ENCODE measurements around the gene TUBAL3. TPM values are rescaled to one million over a fixed set of nuclear protein-coding genes. Genes with fewer than 3 reads are reported as not detected.
"Not testable (repeated sequence)": the region's sequence is repeated elsewhere in the genome, so short reads cannot be mapped to it uniquely, and the experiment has no call there.

TUBAL3 gene
- total RNA-seq, 1 donor from 2014 or later, result not detected

GRCh38 chr10:5385224-5385623, 19.4 kb downstream of the TUBAL3 start:
- no peak for TF ChIP-seq CTCF (IDR thresholded peaks at IDR 0.05; ENCODE audit: partially characterized antibody, unreplicated experiment)
- no peak overlapping the region for H3K27ac Mint-ChIP-seq (ENCODE audit: unreplicated experiment)

GRCh38 chr10:5381187-5381586, 23.4 kb downstream of the TUBAL3 start:
- no peak overlapping the region for H3K27ac Mint-ChIP-seq (ENCODE audit: unreplicated experiment)
- no peak for DNase-seq
- peaks cover 3% of the 10 kb centered on the region for H3K36me3 Mint-ChIP-seq (ENCODE audit: unreplicated experiment)
- H3K4me1 Mint-ChIP-seq (ENCODE audit: low read depth, unreplicated experiment), result no peaks in the 10 kb centered on the region
- H3K9me3 Mint-ChIP-seq (ENCODE audit: unreplicated experiment), result peaks cover 2% of the 10 kb centered on the region
- no peak for TF ChIP-seq CTCF (IDR thresholded peaks at IDR 0.05; ENCODE audit: partially characterized antibody, unreplicated experiment)
- H3K27me3 Mint-ChIP-seq (ENCODE audit: unreplicated experiment), result no peaks in the 10 kb centered on the region
- no peak overlapping the region for H3K4me3 Mint-ChIP-seq (ENCODE audit: unreplicated experiment)

More at GRCh38 chr10:5385224-5385623, 19.4 kb downstream of the TUBAL3 start:
- H3K4me3 Mint-ChIP-seq (ENCODE audit: unreplicated experiment), result no peak overlapping the region
- DNase-seq, result no peak
- no peaks in the 10 kb centered on the region for H3K4me1 Mint-ChIP-seq (ENCODE audit: low read depth, unreplicated experiment)
- no peaks in the 10 kb centered on the region for H3K27me3 Mint-ChIP-seq (ENCODE audit: unreplicated experiment)
- peaks cover 13% of the 10 kb centered on the region for H3K36me3 Mint-ChIP-seq (ENCODE audit: unreplicated experiment)
- H3K9me3 Mint-ChIP-seq (ENCODE audit: unreplicated experiment), result no peaks in the 10 kb centered on the region

- not testable (repeated sequence) for DNase-seq; H3K27ac Mint-ChIP-seq (ENCODE audit: unreplicated experiment); H3K36me3 Mint-ChIP-seq (ENCODE audit: unreplicated experiment); H3K4me1 Mint-ChIP-seq (ENCODE audit: low read depth, unreplicated experiment); H3K9me3 Mint-ChIP-seq (ENCODE audit: unreplicated experiment); H3K27me3 Mint-ChIP-seq (ENCODE audit: unreplicated experiment); H3K4me3 Mint-ChIP-seq (ENCODE audit: unreplicated experiment)
Measured at GRCh38 chr10:5380395-5380794, 24.2 kb downstream of the TUBAL3 start.

- not testable (repeated sequence) for H3K9me3 Mint-ChIP-seq (ENCODE audit: unreplicated experiment); H3K36me3 Mint-ChIP-seq (ENCODE audit: unreplicated experiment); H3K27me3 Mint-ChIP-seq (ENCODE audit: unreplicated experiment); H3K4me3 Mint-ChIP-seq (ENCODE audit: unreplicated experiment); H3K4me1 Mint-ChIP-seq (ENCODE audit: low read depth, unreplicated experiment); H3K27ac Mint-ChIP-seq (ENCODE audit: unreplicated experiment); DNase-seq
Measured at GRCh38 chr10:5379202-5379601, 25.4 kb downstream of the TUBAL3 start.

GRCh38 chr10:5376450-5376849, 28.2 kb downstream of the TUBAL3 start:
- no peak overlapping the region for H3K4me3 Mint-ChIP-seq (ENCODE audit: unreplicated experiment)
- H3K27me3 Mint-ChIP-seq (ENCODE audit: unreplicated experiment), result peaks cover 2% of the 10 kb centered on the region
- peaks cover 7% of the 10 kb centered on the region for H3K9me3 Mint-ChIP-seq (ENCODE audit: unreplicated experiment)
- H3K4me1 Mint-ChIP-seq (ENCODE audit: low read depth, unreplicated experiment), result no peaks in the 10 kb centered on the region
- H3K27ac Mint-ChIP-seq (ENCODE audit: unreplicated experiment), result no peak overlapping the region
- no peak for DNase-seq
- peaks cover 5% of the 10 kb centered on the region for H3K36me3 Mint-ChIP-seq (ENCODE audit: unreplicated experiment)
- TF ChIP-seq CTCF (IDR thresholded peaks at IDR 0.05; ENCODE audit: partially characterized antibody, unreplicated experiment), result no peak

GRCh38 chr10:5373891-5374611, 30.6 kb downstream of the TUBAL3 start:
- peaks cover 5% of the 10 kb centered on the region for H3K36me3 Mint-ChIP-seq (ENCODE audit: unreplicated experiment)
- TF ChIP-seq CTCF (IDR thresholded peaks at IDR 0.05; ENCODE audit: partially characterized antibody, unreplicated experiment), result no peak
- no peaks in the 10 kb centered on the region for H3K4me1 Mint-ChIP-seq (ENCODE audit: low read depth, unreplicated experiment)
- no peak overlapping the region for H3K27ac Mint-ChIP-seq (ENCODE audit: unreplicated experiment)
- H3K4me3 Mint-ChIP-seq (ENCODE audit: unreplicated experiment), result no peak overlapping the region
- peaks cover 2% of the 10 kb centered on the region for H3K27me3 Mint-ChIP-seq (ENCODE audit: unreplicated experiment)
- DNase-seq, result no peak
- H3K9me3 Mint-ChIP-seq (ENCODE audit: unreplicated experiment), result peaks cover 7% of the 10 kb centered on the region
